Hepatocyte (in vitro differentiated cells): ENCODE results near the gene FAM83E. TPM values are rescaled to one million over a fixed set of nuclear protein-coding genes. Genes with fewer than 3 reads are reported as not detected.

Experiments
- DNase-seq: peaks from one replicate; pipeline ENCODE4 v3.0.0-alpha.2; 2016; ENCODE audit warnings: low spot score
- H2AFZ ChIP-seq: fragments of 200-600 bp; sonication (generic); 2 replicates; pipeline ENCODE4 v1.6.0; 2016; ENCODE audit warnings: antibody characterized with exemption, mild to moderate bottlenecking
- H3K27ac ChIP-seq: fragments of 200-600 bp; sonication (generic); 2 replicates; pipeline ENCODE4 v1.5.1; 2016; ENCODE audit warnings: mild to moderate bottlenecking
- H3K27me3 ChIP-seq: fragments of 200-600 bp; sonication (generic); 2 replicates; pipeline ENCODE4 v1.6.1; 2016
- H3K36me3 ChIP-seq: fragments of 200-600 bp; sonication (generic); replicated peaks from 2 replicates; pipeline ENCODE4 v1.5.1; 2016; ENCODE audit warnings: low read depth; ENCODE audit not compliant: insufficient read depth
- H3K4me1 ChIP-seq: fragments of 200-600 bp; sonication (generic); 2 replicates; pipeline ENCODE4 v1.5.1; 2016; ENCODE audit warnings: mild to moderate bottlenecking, moderate library complexity; ENCODE audit not compliant: insufficient read depth
- H3K4me2 ChIP-seq: fragments of 200-600 bp; sonication (generic); 2 replicates; pipeline ENCODE4 v1.6.0; 2016
- H3K4me3 ChIP-seq: fragments of 200-600 bp; sonication (generic); 2 replicates; pipeline ENCODE4 v1.5.1; 2016; ENCODE audit warnings: mild to moderate bottlenecking
- H3K79me2 ChIP-seq: fragments of 200-600 bp; sonication (generic); 2 replicates; pipeline ENCODE4 v1.6.0; 2017; ENCODE audit warnings: mild to moderate bottlenecking
- H3K9me2 ChIP-seq: fragments of 200-600 bp; sonication (generic); replicated peaks from 2 replicates; pipeline ENCODE4 v1.6.0; 2017; ENCODE audit warnings: mild to moderate bottlenecking; ENCODE audit not compliant: insufficient read depth
- H3K9me3 ChIP-seq: fragments of 200-600 bp; sonication (generic); 2 replicates; pipeline ENCODE4 v1.5.1; 2016; ENCODE audit warnings: low read depth, mild to moderate bottlenecking
- H4K20me1 ChIP-seq: fragments of 200-600 bp; sonication (generic); 2 replicates; pipeline ENCODE4 v1.6.0; 2016; ENCODE audit warnings: mild to moderate bottlenecking; ENCODE audit not compliant: insufficient read depth, poor library complexity, severe bottlenecking
- CTCF ChIP-seq: fragments of 200-600 bp; sonication (generic); IDR thresholded peaks from 2 replicates; pipeline ENCODE4 v1.5.1; 2016; ENCODE audit warnings: antibody characterized with exemption, mild to moderate bottlenecking; ENCODE audit not compliant: poor library complexity
- EZH2 ChIP-seq: fragments of 200-600 bp; sonication (generic); IDR thresholded peaks from 2 replicates; pipeline ENCODE4 v1.6.1; 2016; ENCODE audit warnings: antibody characterized with exemption, mild to moderate bottlenecking, borderline replicate concordance
- EZH2phosphoT487 ChIP-seq: fragments of 200-600 bp; sonication (generic); IDR thresholded peaks from one replicate; pipeline ENCODE4 v1.6.1; 2018; ENCODE audit warnings: antibody characterized with exemption, mild to moderate bottlenecking, low read depth, moderate library complexity; ENCODE audit not compliant: unreplicated experiment, severe bottlenecking
- WGBS: methylation state at CpG from one replicate; pipeline ENCODE4 v1.1.6; 2016; ENCODE audit warnings: low lambda C conversion rate; ENCODE audit errors: missing lambda C conversion rate; 5-methylcytosine and 5-hydroxymethylcytosine counted together
- polyA plus RNA-seq: library from polyadenylated mRNA; unstranded; fragments of >200 nt; fragmentation: Nextera tagmentation; extraction: Ambion mirVana; gene quantifications from 2 replicates; pipeline ENCODE4 v1.2.1, GENCODE V29; 2016
- total RNA-seq: library from RNA; depleted of rRNA; stranded (reverse); fragments of >200 nt; gene quantifications from 2 replicates; pipeline ENCODE4 v1.2.3, GENCODE V29; 2014

FAM83E gene
- total and polyA plus RNA-seq, 2 experiments from 2014 or later, result 12.4 to 22.2 TPM

- TF ChIP-seq EZH2phosphoT487 (no peak), CTCF (no peak), EZH2 (no peak)
- Histone ChIP-seq H3K27ac (peak overlapping the region; percentile 79), H4K20me1 (no peaks in the 10 kb centered on the region), H3K27me3 (no peaks in the 10 kb centered on the region), H3K4me2 (peak overlapping the region; percentile 60), H3K9me2 (no peaks in the 10 kb centered on the region), H3K79me2 (no peaks in the 10 kb centered on the region), H3K4me1 (peaks cover 11% of the 10 kb centered on the region), H3K4me3 (no peak overlapping the region), H3K36me3 (no peaks in the 10 kb centered on the region), H2AFZ (peak overlapping the region; percentile 1), H3K9me3 (no peaks in the 10 kb centered on the region)
- WGBS, result 10% methylated on average over 15 of the region's 19 CpGs
- DNase-seq, result peak; percentile 91
These were observed 46.5 kb downstream of the FAM83E start for GRCh38 chr19:48568345-48568886.

GRCh38 chr19:48565090-48565489 is 49.8 kb downstream of the FAM83E start:
- no peaks in the 10 kb centered on the region for H3K79me2 ChIP-seq

More at GRCh38 chr19:48565090-48565489, 49.8 kb downstream of the FAM83E start:
- H2AFZ ChIP-seq, result no peak overlapping the region
- H3K27ac ChIP-seq, result peak overlapping the region; percentile 55
- H3K9me3 ChIP-seq, result no peaks in the 10 kb centered on the region
- no peaks in the 10 kb centered on the region for H3K36me3 ChIP-seq
- no peaks in the 10 kb centered on the region for H3K27me3 ChIP-seq
- WGBS, result 51% methylated on average over 7 of the region's 7 CpGs
- no peaks in the 10 kb centered on the region for H4K20me1 ChIP-seq
- peak; percentile 74 for DNase-seq
- H3K4me1 ChIP-seq, result peaks cover 18% of the 10 kb centered on the region
- no peak overlapping the region for H3K4me2 ChIP-seq
- no peaks in the 10 kb centered on the region for H3K9me2 ChIP-seq
- H3K4me3 ChIP-seq, result no peak overlapping the region
- TF ChIP-seq EZH2phosphoT487 (no peak), EZH2 (no peak), CTCF (no peak)

Other genes starting within 250 kb of the FAM83E start
- gene KDELR1, start 223.5 kb downstream of the FAM83E start, total RNA-seq, result 164 and 179 TPM in 2 replicates
- 278 and 288 TPM in 2 replicates for gene KDELR1, start 223.5 kb downstream of the FAM83E start, polyA plus RNA-seq
- 0.40 and 1.00 TPM in 2 replicates for gene GRIN2D, start 221.4 kb downstream of the FAM83E start, total RNA-seq
- 2.1 and 2.7 TPM in 2 replicates for gene GRIN2D, start 221.4 kb downstream of the FAM83E start, polyA plus RNA-seq
- 25.2 and 25.9 TPM in 2 replicates for gene GRWD1, start 169.1 kb downstream of the FAM83E start, total RNA-seq
- gene GRWD1, start 169.1 kb downstream of the FAM83E start, polyA plus RNA-seq, result 33.1 and 36.6 TPM in 2 replicates
- 0.12 and 0.70 TPM in 2 replicates for gene KCNJ14, start 159.5 kb downstream of the FAM83E start, total RNA-seq
- 0.32 and 1.1 TPM in 2 replicates for gene KCNJ14, start 159.5 kb downstream of the FAM83E start, polyA plus RNA-seq
- gene CYTH2, start 145.7 kb downstream of the FAM83E start, total RNA-seq, result 63.1 and 69.6 TPM in 2 replicates
- 80.1 and 106 TPM in 2 replicates for gene CYTH2, start 145.7 kb downstream of the FAM83E start, polyA plus RNA-seq
- 2.1 and 3.7 TPM in 2 replicates for gene LMTK3, start 103.2 kb downstream of the FAM83E start, total RNA-seq
- gene LMTK3, start 103.2 kb downstream of the FAM83E start, polyA plus RNA-seq, result 1.3 and 2.1 TPM in 2 replicates
- not detected in 2 replicates for gene SULT2B1, start 62.9 kb downstream of the FAM83E start, total RNA-seq
- gene SULT2B1, start 62.9 kb downstream of the FAM83E start, polyA plus RNA-seq, result 0.43 and 0.79 TPM in 2 replicates
- not detected in 2 replicates for gene SPACA4, start 8.3 kb downstream of the FAM83E start, total RNA-seq
- gene SPACA4, start 8.3 kb downstream of the FAM83E start, polyA plus RNA-seq, result 0.30 TPM in 1 of 2 replicates, not detected in the other
- gene RPL18, start 4.1 kb upstream of the FAM83E start, total RNA-seq, result 1,372 and 1,462 TPM in 2 replicates
- gene RPL18, start 4.1 kb upstream of the FAM83E start, polyA plus RNA-seq, result 616 and 623 TPM in 2 replicates
- 45.2 and 56.7 TPM in 2 replicates for gene SPHK2, start 4.4 kb upstream of the FAM83E start, total RNA-seq
- 39.4 and 48.2 TPM in 2 replicates for gene SPHK2, start 4.4 kb upstream of the FAM83E start, polyA plus RNA-seq
- gene DBP, start 22.3 kb upstream of the FAM83E start, total RNA-seq, result 3.9 and 5.4 TPM in 2 replicates
- 11.8 and 20.4 TPM in 2 replicates for gene DBP, start 22.3 kb upstream of the FAM83E start, polyA plus RNA-seq
- 11.7 and 12.0 TPM in 2 replicates for gene CA11, start 31.1 kb upstream of the FAM83E start, total RNA-seq
- gene CA11, start 31.1 kb upstream of the FAM83E start, polyA plus RNA-seq, result 43.6 and 48.6 TPM in 2 replicates
- 0.08 TPM in 1 of 2 replicates, not detected in the other for gene NTN5, start 57.9 kb upstream of the FAM83E start, total RNA-seq
- gene NTN5, start 57.9 kb upstream of the FAM83E start, polyA plus RNA-seq, result 0.33 and 0.60 TPM in 2 replicates
- 12.4 and 13.4 TPM in 2 replicates for gene FUT2, start 80.9 kb upstream of the FAM83E start, total RNA-seq
- gene FUT2, start 80.9 kb upstream of the FAM83E start, polyA plus RNA-seq, result 14.4 and 16.9 TPM in 2 replicates
- gene MAMSTR, start 104.6 kb upstream of the FAM83E start, total RNA-seq, result 2.2 and 2.3 TPM in 2 replicates
- gene MAMSTR, start 104.6 kb upstream of the FAM83E start, polyA plus RNA-seq, result 5.2 and 7.5 TPM in 2 replicates
- 1.1 and 4.2 TPM in 2 replicates for gene RASIP1, start 125.5 kb upstream of the FAM83E start, total RNA-seq
- 1.9 and 3.6 TPM in 2 replicates for gene RASIP1, start 125.5 kb upstream of the FAM83E start, polyA plus RNA-seq
- 0.40 and 0.57 TPM in 2 replicates for gene IZUMO1, start 131.8 kb upstream of the FAM83E start, total RNA-seq
- 0.52 and 1.3 TPM in 2 replicates for gene IZUMO1, start 131.8 kb upstream of the FAM83E start, polyA plus RNA-seq
- 2.4 TPM in 2 replicates for gene FUT1, start 137.6 kb upstream of the FAM83E start, total RNA-seq
- 4.3 and 5.2 TPM in 2 replicates for gene FUT1, start 137.6 kb upstream of the FAM83E start, polyA plus RNA-seq
- not detected in 2 replicates for gene FGF21, start 140.4 kb upstream of the FAM83E start, total RNA-seq
- gene FGF21, start 140.4 kb upstream of the FAM83E start, polyA plus RNA-seq, result not detected in 2 replicates
- 39.6 and 44.2 TPM in 2 replicates for gene BCAT2, start 196.0 kb upstream of the FAM83E start, total RNA-seq
- 84.6 and 122 TPM in 2 replicates for gene BCAT2, start 196.0 kb upstream of the FAM83E start, polyA plus RNA-seq
- 64.1 and 67.6 TPM in 2 replicates for gene HSD17B14, start 221.4 kb upstream of the FAM83E start, total RNA-seq
- 91.9 and 107 TPM in 2 replicates for gene HSD17B14, start 221.4 kb upstream of the FAM83E start, polyA plus RNA-seq